GM10266 (cell line): ENCODE measurements around the gene GLRX3.
A peak's percentile ranks its signal among the peaks of the same experiment; 100 is the strongest.

ENCODE experiments used
- DNase-seq: peaks from one replicate; pipeline ENCODE4 v3.0.0; 2012; ENCODE audit errors: extremely low spot score
- CTCF ChIP-seq: IDR thresholded peaks from 2 replicates; pipeline ENCODE4 v1.5.1; 2012; ENCODE audit warnings: mild to moderate bottlenecking, low read depth; ENCODE audit not compliant: control insufficient read depth, insufficient read depth; ENCODE audit errors: missing control alignments

GLRX3 gene

GRCh38 chr10:130177250-130177649 is 41.1 kb downstream of the GLRX3 start:
- no peak for DNase-seq

DNA sequence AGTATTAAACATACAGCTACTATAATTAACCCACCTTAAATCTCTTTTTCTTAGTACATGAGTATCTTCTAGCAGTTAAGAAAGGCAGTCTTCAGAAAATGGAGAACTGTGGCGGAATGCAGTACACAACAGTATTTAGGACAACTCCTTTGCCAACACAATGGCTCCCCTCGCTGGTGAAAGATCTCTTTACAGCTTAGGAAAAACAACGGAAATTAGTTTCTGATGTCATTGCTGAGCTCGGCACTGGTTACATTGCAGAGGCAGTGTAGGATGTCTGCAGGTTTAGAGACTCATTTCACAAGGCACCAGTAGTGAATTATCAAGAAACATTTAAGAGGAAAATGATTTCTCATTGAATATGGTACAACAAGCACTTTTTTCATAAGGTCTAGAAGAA is 43.4 kb downstream of the GLRX3 start:
- no peak for DNase-seq
- TF ChIP-seq CTCF = peak; percentile 48

More at GRCh38 chr10:130177250-130177649, 41.1 kb downstream of the GLRX3 start:
- TF ChIP-seq CTCF = no peak

GRCh38 chr10:130180416-130180815 is 44.2 kb downstream of the GLRX3 start:
- no peak for TF ChIP-seq CTCF
- DNase-seq = no peak

- no peak for DNase-seq
- TF ChIP-seq CTCF = no peak
Observed at GRCh38 chr10:130181858-130182257, 45.7 kb downstream of the GLRX3 start.

- no peak for TF ChIP-seq CTCF
- no peak for DNase-seq
Observed at GRCh38 chr10:130185591-130185990, 49.4 kb downstream of the GLRX3 start.

- TF ChIP-seq CTCF = no peak
- DNase-seq = no peak
Observed at GRCh38 chr10:130188195-130189175, 52.3 kb downstream of the GLRX3 start.

GRCh38 chr10:130189608-130190054 is 53.4 kb downstream of the GLRX3 start:
- DNase-seq = no peak
- no peak for TF ChIP-seq CTCF
